Hepatocyte (in vitro differentiated cells): ENCODE results near the gene TADA3.

Source experiments
- EZH2 ChIP-seq: fragments of 200-600 bp; sonication (generic); IDR thresholded peaks from 2 replicates; pipeline ENCODE4 v1.6.1; 2016; ENCODE audit warnings: antibody characterized with exemption, mild to moderate bottlenecking, borderline replicate concordance
- EZH2phosphoT487 ChIP-seq: fragments of 200-600 bp; sonication (generic); IDR thresholded peaks from one replicate; pipeline ENCODE4 v1.6.1; 2018; ENCODE audit warnings: antibody characterized with exemption, mild to moderate bottlenecking, low read depth, moderate library complexity; ENCODE audit not compliant: unreplicated experiment, severe bottlenecking
- TF ChIP-seq, protein P1 (sequence below): fragments of 200-600 bp; sonication (generic); IDR thresholded peaks from 2 replicates; pipeline ENCODE4 v1.5.1; 2016; ENCODE audit warnings: antibody characterized with exemption, mild to moderate bottlenecking; ENCODE audit not compliant: poor library complexity

DNA sequence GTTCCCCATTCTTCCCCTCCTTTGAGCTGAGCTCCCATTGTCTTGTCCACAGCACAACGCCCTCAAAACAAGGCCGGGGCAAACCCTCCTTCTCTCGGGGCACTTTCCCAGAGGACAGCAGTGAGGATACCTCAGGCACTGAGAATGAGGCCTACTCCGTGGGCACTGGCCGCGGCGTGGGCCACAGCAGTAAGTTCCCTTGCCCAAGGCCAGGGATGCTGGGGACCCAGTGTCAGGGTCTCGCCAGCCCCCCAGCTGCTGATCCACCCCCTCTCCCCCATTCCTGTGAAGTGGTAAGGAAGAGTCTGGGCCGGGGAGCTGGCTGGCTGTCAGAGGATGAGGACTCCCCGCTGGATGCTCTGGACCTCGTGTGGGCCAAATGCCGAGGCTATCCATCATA is 46.8 kb downstream of the TADA3 start:
- TF ChIP-seq, protein P1, sequence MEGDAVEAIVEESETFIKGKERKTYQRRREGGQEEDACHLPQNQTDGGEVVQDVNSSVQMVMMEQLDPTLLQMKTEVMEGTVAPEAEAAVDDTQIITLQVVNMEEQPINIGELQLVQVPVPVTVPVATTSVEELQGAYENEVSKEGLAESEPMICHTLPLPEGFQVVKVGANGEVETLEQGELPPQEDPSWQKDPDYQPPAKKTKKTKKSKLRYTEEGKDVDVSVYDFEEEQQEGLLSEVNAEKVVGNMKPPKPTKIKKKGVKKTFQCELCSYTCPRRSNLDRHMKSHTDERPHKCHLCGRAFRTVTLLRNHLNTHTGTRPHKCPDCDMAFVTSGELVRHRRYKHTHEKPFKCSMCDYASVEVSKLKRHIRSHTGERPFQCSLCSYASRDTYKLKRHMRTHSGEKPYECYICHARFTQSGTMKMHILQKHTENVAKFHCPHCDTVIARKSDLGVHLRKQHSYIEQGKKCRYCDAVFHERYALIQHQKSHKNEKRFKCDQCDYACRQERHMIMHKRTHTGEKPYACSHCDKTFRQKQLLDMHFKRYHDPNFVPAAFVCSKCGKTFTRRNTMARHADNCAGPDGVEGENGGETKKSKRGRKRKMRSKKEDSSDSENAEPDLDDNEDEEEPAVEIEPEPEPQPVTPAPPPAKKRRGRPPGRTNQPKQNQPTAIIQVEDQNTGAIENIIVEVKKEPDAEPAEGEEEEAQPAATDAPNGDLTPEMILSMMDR: no peak
- TF ChIP-seq EZH2 (no peak), EZH2phosphoT487 (no peak)
